ENCODE results near the gene LRP11.

DNA sequence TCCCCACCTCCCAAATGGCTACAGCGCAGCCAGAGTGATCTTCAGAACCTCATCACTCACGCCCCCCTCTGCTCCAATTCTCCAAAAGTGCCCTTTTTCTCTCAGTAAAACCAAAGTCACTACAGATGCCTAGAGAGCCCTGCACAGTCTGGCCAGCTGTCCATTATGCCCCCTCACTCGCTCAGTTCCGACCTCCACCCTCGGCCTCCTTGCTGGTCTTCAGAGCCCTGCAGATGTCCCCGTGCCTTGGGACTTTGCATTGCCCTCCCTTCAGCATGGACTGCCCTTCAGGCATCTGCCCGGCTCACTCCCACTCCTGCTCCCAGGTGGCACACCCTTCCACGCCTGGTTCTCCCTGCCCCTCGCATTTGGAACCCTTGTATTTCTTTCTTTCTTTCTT lies 34.8 kb upstream of the LRP11 start:
- TF ChIP-seq EP300 (IDR thresholded peaks at IDR 0.05) (no peak), POLR2AphosphoS5 (IDR thresholded peaks at IDR 0.05) (no peak)
